GM12891 (cell line): Measurements from ENCODE around the gene RASA1.

Experiments
- DNase-seq: peaks from one replicate; pipeline ENCODE4 v3.0.0; 2011; ENCODE audit warnings: low spot score; ENCODE audit not compliant: insufficient read length
- FAIRE-seq: peaks from 2 replicates; lab custom pipeline; 2011; peaks lifted over from hg19 to GRCh38; lab: Jason Lieb, UNC
- PAX5 ChIP-seq: IDR thresholded peaks from 2 replicates; pipeline ENCODE4 v1.6.1; 2011; ENCODE audit warnings: low read length, moderate library complexity, mild to moderate bottlenecking; ENCODE audit not compliant: insufficient read depth, severe bottlenecking
- POLR2A ChIP-seq: IDR thresholded peaks from 2 replicates; pipeline ENCODE4 v1.6.1; 2011; ENCODE audit warnings: low read depth, low read length, control low read depth
- POLR2AphosphoS5 ChIP-seq: IDR thresholded peaks from 2 replicates; pipeline ENCODE4 v1.6.1; 2011; ENCODE audit warnings: low read depth, low read length, control low read depth
- POU2F2 ChIP-seq: IDR thresholded peaks from 2 replicates; pipeline ENCODE4 v1.6.1; 2011; ENCODE audit warnings: low read depth, mild to moderate bottlenecking, control low read depth, low read length, moderate library complexity
- SPI1 ChIP-seq: IDR thresholded peaks from 2 replicates; pipeline ENCODE4 v1.6.1; 2011; ENCODE audit warnings: low read depth, low read length, control low read depth
- TAF1 ChIP-seq: IDR thresholded peaks from 2 replicates; pipeline ENCODE4 v1.6.1; 2011; ENCODE audit warnings: low read depth, low read length, control low read depth

The RASA1 gene

DNA sequence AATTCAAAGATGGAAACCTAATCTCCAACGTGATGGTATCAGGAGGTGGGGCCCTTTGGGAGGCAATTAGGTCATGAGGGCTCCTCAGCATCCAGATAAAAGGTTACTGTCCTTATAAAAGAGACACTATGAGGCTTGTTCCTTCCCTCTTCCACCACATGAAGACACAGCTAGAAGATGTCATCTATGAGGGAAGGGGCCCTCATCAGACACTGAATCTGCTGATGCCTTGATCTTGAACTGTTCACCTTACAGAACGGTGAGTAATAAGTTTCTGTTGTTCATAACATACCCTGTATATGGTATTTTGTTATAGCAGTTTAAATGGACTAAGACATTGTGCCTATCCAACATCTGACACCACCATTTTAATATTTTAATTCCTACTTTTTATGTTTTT is 164.8 kb downstream of the RASA1 start:
- DNase-seq (no peak), FAIRE-seq (no peak)
- TF ChIP-seq POLR2A (no peak), SPI1 (no peak), POLR2AphosphoS5 (no peak), PAX5 (no peak), POU2F2 (no peak), TAF1 (no peak)

DNA sequence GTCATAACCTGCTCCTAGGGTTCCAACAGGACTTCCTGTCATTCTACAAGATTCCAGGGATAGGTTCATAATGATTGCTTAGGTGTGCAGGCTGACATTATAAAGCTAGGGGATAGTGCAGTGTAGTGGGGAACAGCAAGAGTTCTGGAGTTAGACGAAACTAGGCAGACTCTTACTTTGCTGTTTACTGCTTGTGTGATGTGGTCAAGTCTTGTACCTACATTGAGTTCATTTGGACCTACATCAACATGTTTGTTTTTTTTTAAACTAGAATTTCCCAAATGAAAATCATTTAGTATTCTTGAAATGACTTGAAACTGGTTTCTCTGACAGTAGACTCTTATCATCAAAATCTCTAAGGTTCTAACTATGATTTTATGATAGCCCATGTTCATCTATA is 166.3 kb downstream of the RASA1 start:
- no peak for TF ChIP-seq TAF1
- no peak for TF ChIP-seq POU2F2
- TF ChIP-seq POLR2A = no peak
- no peak for TF ChIP-seq POLR2AphosphoS5
- no peak for TF ChIP-seq PAX5
- no peak for TF ChIP-seq SPI1
- no peak for FAIRE-seq
- DNase-seq = no peak

DNA sequence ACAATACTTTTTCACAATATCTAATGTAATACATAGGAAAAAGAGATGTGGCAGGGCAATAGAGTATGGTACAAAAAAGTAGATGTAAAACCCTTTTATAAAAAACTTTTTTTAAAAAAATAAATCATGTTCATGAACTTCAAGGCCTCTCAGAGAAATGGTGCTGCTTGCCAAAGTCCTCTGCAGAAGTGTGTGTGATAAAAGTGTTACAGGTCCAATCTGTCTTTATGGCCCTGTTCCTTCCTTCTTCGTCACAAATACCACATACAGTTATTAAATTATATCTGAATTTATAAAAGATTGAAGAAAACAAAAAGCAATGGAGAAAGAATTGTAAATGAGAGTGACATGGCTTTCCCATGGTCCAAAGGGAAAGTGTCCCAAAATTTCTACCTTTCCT is 166.8 kb downstream of the RASA1 start:
- no peak for FAIRE-seq
- no peak for TF ChIP-seq POU2F2
- TF ChIP-seq PAX5 = no peak
- TF ChIP-seq POLR2AphosphoS5 = no peak
- no peak for TF ChIP-seq SPI1
- TF ChIP-seq POLR2A = no peak
- TF ChIP-seq TAF1 = no peak

DNA sequence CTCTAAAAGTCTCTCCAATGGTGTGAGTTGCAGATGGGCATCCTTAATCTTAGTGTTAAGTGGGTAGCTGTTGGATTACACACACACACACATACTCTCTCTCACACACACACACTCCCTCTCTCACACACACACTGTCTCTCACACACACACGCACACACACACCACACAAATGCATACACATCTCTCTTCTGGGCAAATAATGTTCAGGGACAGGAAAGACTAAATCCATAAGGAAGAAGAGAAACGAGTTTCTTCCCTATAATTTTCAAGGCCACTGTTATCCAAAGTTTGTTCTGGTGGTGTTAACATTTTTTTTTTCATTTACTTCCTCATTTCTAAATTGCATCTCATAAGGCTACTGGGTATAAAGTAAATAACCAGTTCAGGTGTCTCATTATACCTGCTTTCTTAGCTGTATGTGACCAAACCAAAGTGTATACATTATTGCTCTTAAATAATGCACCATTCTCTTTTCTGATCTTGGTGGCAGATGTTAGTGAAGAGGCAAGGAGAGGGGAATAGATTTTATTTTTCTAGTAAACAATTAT is 167.5 kb downstream of the RASA1 start:
- FAIRE-seq (no peak), DNase-seq (no peak)
- no peak for TF ChIP-seq SPI1
- TF ChIP-seq POLR2AphosphoS5 = no peak
- TF ChIP-seq PAX5 = no peak
- TF ChIP-seq TAF1 = no peak
- no peak for TF ChIP-seq POU2F2
- TF ChIP-seq POLR2A = no peak

More for the DNA sequence above, 166.8 kb downstream of the RASA1 start:
- no peak for DNase-seq

DNA sequence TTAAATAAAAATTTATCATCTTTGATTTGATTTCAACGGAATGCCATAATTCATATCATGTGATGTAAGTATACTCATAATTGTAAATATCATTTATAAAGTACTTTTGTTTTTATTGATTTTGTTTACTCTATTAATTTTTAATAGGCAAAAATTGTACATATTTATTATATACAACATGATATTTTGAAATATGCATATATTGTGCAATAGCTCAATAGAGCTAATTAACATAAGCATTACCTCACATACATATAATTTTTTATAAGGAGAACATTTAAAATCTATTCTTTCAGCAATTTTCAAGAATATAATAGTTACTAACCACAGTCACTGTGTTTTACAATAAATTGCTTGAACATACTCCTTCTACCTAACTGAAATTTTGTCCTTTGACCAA is 170.0 kb downstream of the RASA1 start:
- no peak for DNase-seq
- TF ChIP-seq TAF1 (no peak), SPI1 (no peak)
- no peak for FAIRE-seq

DNA sequence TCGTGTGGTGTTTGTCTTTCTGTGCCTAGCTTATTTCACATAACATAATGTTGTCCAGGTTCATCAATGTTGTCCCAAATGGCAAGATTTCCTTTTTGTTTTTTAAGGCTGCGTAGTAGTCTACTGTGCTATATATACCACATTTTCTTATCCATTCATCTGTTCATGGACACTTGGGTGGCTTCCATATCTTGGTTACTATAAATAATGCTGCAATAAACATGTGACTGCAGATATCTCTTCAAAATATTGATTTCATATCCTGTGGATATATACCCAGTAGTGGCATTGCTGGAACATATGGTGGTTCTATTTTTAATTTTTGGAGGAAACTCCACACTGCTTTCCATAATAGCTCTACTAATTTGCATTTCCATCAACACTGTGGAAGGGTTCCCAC is 170.5 kb downstream of the RASA1 start:
- no peak for FAIRE-seq
- TF ChIP-seq POU2F2 (no peak), PAX5 (no peak), SPI1 (no peak), TAF1 (no peak), POLR2AphosphoS5 (no peak), POLR2A (no peak)
- DNase-seq = no peak
